H1 (cell line): ENCODE results near the gene GNAQ. TPM values are rescaled to one million over a fixed set of nuclear protein-coding genes. Genes with fewer than 3 reads are reported as not detected.

ENCODE experiments used
- CTCF ChIA-PET: fragments of 300-600 bp; sonication (Branson Sonifier 250); formaldehyde crosslinking; loops from one replicate; lab custom pipeline; 2021; ENCODE audit not compliant: partially characterized antibody; lab: Charles Lee
- POLR2A ChIA-PET: fragments of 300-600 bp; sonication (Branson Sonifier 250); formaldehyde crosslinking; loops from one replicate; lab custom pipeline; 2021; ENCODE audit warnings: inconsistent platforms; ENCODE audit not compliant: partially characterized antibody; lab: Charles Lee
- DNase-seq, 2 experiments: peaks; one replicate each; pipeline versions ENCODE4 v3.0.0 to v3.0.0-alpha.2; 2010 to 2022; ENCODE audit warnings: low spot score in 2 of 2, low read depth in 1 of 2, mixed read lengths in 1 of 2
- FAIRE-seq: peaks from 2 replicates; lab custom pipeline; 2011; peaks lifted over from hg19 to GRCh38; lab: Jason Lieb, UNC
- H2AFZ ChIP-seq: 2 replicates; pipeline ENCODE4 v1.8.1; 2012; ENCODE audit warnings: low read length, inconsistent platforms
- H2AK5ac ChIP-seq: 2 replicates; pipeline ENCODE4 v1.6.1; 2013; ENCODE audit warnings: low read depth, low read length
- H2BK120ac ChIP-seq: replicated peaks from 2 replicates; pipeline ENCODE3; 2013; ENCODE audit warnings: low read depth, low read length, inconsistent platforms
- H2BK12ac ChIP-seq: 2 replicates; pipeline ENCODE4 v1.6.1; 2013; ENCODE audit warnings: low read depth, low read length
- H2BK15ac ChIP-seq: 2 replicates; pipeline ENCODE4 v1.6.1; 2013; ENCODE audit warnings: low read length
- H2BK20ac ChIP-seq: 2 replicates; pipeline ENCODE4 v1.6.1; 2013; ENCODE audit warnings: low read length
- H2BK5ac ChIP-seq: 2 replicates; pipeline ENCODE4 v1.6.1; 2013; ENCODE audit warnings: low read depth, low read length
- H3K14ac ChIP-seq: 2 replicates; pipeline ENCODE4 v1.6.1; 2013; ENCODE audit warnings: inconsistent platforms; ENCODE audit not compliant: insufficient read length
- H3K18ac ChIP-seq: 2 replicates; pipeline ENCODE4 v1.6.1; 2013; ENCODE audit warnings: low read length; ENCODE audit errors: extremely low read depth
- H3K23ac ChIP-seq: 2 replicates; pipeline ENCODE4 v1.6.1; 2013; ENCODE audit warnings: inconsistent platforms; ENCODE audit not compliant: insufficient read length
- H3K23me2 ChIP-seq: 2 replicates; pipeline ENCODE4 v1.6.1; 2013; ENCODE audit warnings: low read depth, low read length
- H3K27ac ChIP-seq: 2 replicates; pipeline ENCODE4 v1.6.1; 2011; ENCODE audit warnings: low read depth, low read length, inconsistent platforms
- H3K27me3 ChIP-seq, 4 experiments: replicated peaks in 1 of 4; 1 replicate in 1 of 4; 2 replicates in 3 of 4; pipeline versions ENCODE4 v1.6.1 to v1.8.1; 2011 to 2013; ENCODE audit warnings: low read length in 3 of 4, mild to moderate bottlenecking in 3 of 4, inconsistent platforms in 2 of 4, mixed read lengths in 2 of 4, moderate library complexity in 1 of 4; ENCODE audit not compliant: control insufficient read depth in 3 of 4, insufficient read depth in 3 of 4; ENCODE audit errors: extremely low read depth in 1 of 4
- H3K36me3 ChIP-seq, 4 experiments: 2 replicates each; pipeline versions ENCODE4 v1.6.1 to v1.8.1; 2011 to 2013; ENCODE audit warnings: mild to moderate bottlenecking in 4 of 4, low read length in 3 of 4, moderate library complexity in 2 of 4, control low read depth in 1 of 4, inconsistent platforms in 1 of 4; ENCODE audit not compliant: insufficient read depth in 4 of 4, control insufficient read depth in 2 of 4
- H3K4ac ChIP-seq: replicated peaks from 2 replicates; pipeline ENCODE3; 2013; ENCODE audit warnings: low read length, low read depth, mixed read lengths, inconsistent platforms; ENCODE audit not compliant: insufficient read length
- H3K4me1 ChIP-seq, 4 experiments: replicated peaks in 1 of 4; 1 replicate in 1 of 4; 2 replicates in 3 of 4; pipeline versions ENCODE4 v1.6.1 to v1.8.1; 2011 to 2013; ENCODE audit warnings: low read length in 3 of 4, inconsistent platforms in 2 of 4, mixed read lengths in 1 of 4; ENCODE audit not compliant: insufficient read depth in 4 of 4, control insufficient read depth in 3 of 4
- H3K4me2 ChIP-seq, 2 experiments: 2 replicates each; pipeline versions ENCODE4 v1.6.1 to v1.8.1; 2011 to 2013; ENCODE audit warnings: low read depth in 2 of 2, low read length in 2 of 2, control low read depth in 1 of 2, inconsistent platforms in 1 of 2, mild to moderate bottlenecking in 1 of 2; ENCODE audit not compliant: insufficient read depth in 1 of 2
- H3K4me3 ChIP-seq, 4 experiments: fragments of 200-600, 300-600 bp in 1 of 4; sonication (generic), shearing (Covaris generic), sonication (Bioruptor Twin) in 1 of 4; 2 replicates each; pipeline versions ENCODE4 v1.5.1 to v1.8.1; 2011 to 2016; ENCODE audit warnings: low read length in 4 of 4, low read depth in 3 of 4, control low read depth in 2 of 4, inconsistent platforms in 2 of 4, mild to moderate bottlenecking in 2 of 4, mixed read lengths in 1 of 4, moderate library complexity in 1 of 4; ENCODE audit not compliant: insufficient read depth in 2 of 4; ENCODE audit errors: extremely low read depth in 1 of 4
- H3K56ac ChIP-seq: replicated peaks from 2 replicates; pipeline ENCODE3; 2013; ENCODE audit warnings: low read depth, mild to moderate bottlenecking, mixed read lengths, low read length, inconsistent platforms; ENCODE audit not compliant: insufficient read length
- H3K79me1 ChIP-seq: 2 replicates; pipeline ENCODE4 v1.6.1; 2013; ENCODE audit warnings: low read depth, low read length, control low read depth
- H3K79me2 ChIP-seq, 2 experiments: 2 replicates each; pipeline versions ENCODE4 v1.6.1 to v1.8.1; 2012 to 2013; ENCODE audit warnings: low read length in 2 of 2, mild to moderate bottlenecking in 2 of 2, inconsistent platforms in 1 of 2; ENCODE audit not compliant: insufficient read depth in 2 of 2, control insufficient read depth in 1 of 2
- H3K9ac ChIP-seq, 4 experiments: replicated peaks in 1 of 4; 1 replicate in 1 of 4; 2 replicates in 3 of 4; pipeline versions ENCODE4 v1.6.1 to v1.8.1; 2011 to 2013; ENCODE audit warnings: low read depth in 3 of 4, low read length in 3 of 4, control low read depth in 2 of 4, mild to moderate bottlenecking in 2 of 4, moderate library complexity in 2 of 4, inconsistent platforms in 1 of 4; ENCODE audit errors: extremely low read depth in 1 of 4
- H3K9me3 ChIP-seq, 2 experiments: 2 replicates each; pipeline versions ENCODE4 v1.6.1 to v1.8.1; 2012 to 2013; ENCODE audit warnings: mild to moderate bottlenecking in 2 of 2, moderate library complexity in 2 of 2, control low read depth in 1 of 2, inconsistent platforms in 1 of 2, low read depth in 1 of 2, low read length in 1 of 2, mixed read lengths in 1 of 2; ENCODE audit not compliant: insufficient read depth in 2 of 2
- H4K20me1 ChIP-seq, 2 experiments: replicated peaks in 1 of 2; 2 replicates each; pipeline versions ENCODE3 to v1.8.1; 2011 to 2013; ENCODE audit warnings: inconsistent platforms in 2 of 2, low read length in 2 of 2, mild to moderate bottlenecking in 1 of 2; ENCODE audit not compliant: insufficient read depth in 2 of 2, control insufficient read depth in 1 of 2
- H4K5ac ChIP-seq: 2 replicates; pipeline ENCODE4 v1.6.1; 2013; ENCODE audit warnings: low read length, low read depth, mixed read lengths, inconsistent platforms; ENCODE audit not compliant: insufficient read length
- H4K8ac ChIP-seq: 2 replicates; pipeline ENCODE4 v1.8.0; 2013; ENCODE audit warnings: mild to moderate bottlenecking, moderate library complexity, low read length, inconsistent platforms; ENCODE audit not compliant: insufficient read depth; ENCODE audit errors: extremely low read depth
- H4K91ac ChIP-seq: replicated peaks from 2 replicates; pipeline ENCODE3; 2013; ENCODE audit warnings: low read length, mixed read lengths, inconsistent platforms; ENCODE audit not compliant: insufficient read length
- CHD2 ChIP-seq: IDR thresholded peaks from 2 replicates; pipeline ENCODE4 v1.6.1; 2012; ENCODE audit warnings: low read length, improper control_type of control experiment
- EZH2 ChIP-seq: fragments of 200-600 bp; sonication (generic); IDR thresholded peaks from 2 replicates; pipeline ENCODE4 v1.7.1; 2012; ENCODE audit warnings: low read depth, mild to moderate bottlenecking, moderate library complexity, low read length, inconsistent platforms; ENCODE audit not compliant: severe bottlenecking
- PHF8 ChIP-seq: fragments of 200-600 bp; sonication (generic); conservative IDR thresholded peaks from 2 replicates; pipeline ENCODE4 v1.7.1; 2012; ENCODE audit warnings: low read depth, mild to moderate bottlenecking, inconsistent platforms, low read length, moderate library complexity
- SP1 ChIP-seq: IDR thresholded peaks from 2 replicates; pipeline ENCODE4 v1.6.1; 2011; ENCODE audit warnings: low read depth, low read length
- TBP ChIP-seq: IDR thresholded peaks from 2 replicates; pipeline ENCODE4 v1.6.1; 2011; ENCODE audit warnings: low read depth, low read length, improper control_type of control experiment
- WGBS, 2 experiments: shearing (Covaris generic) in 1 of 2; methylation state at CpG; one replicate each; pipeline versions ENCODE4 v1.1.6 to v1.1.7; 2013 to 2015; ENCODE audit warnings: low lambda C conversion rate in 2 of 2, mixed read lengths in 2 of 2, inconsistent platforms in 1 of 2, low coverage in 1 of 2, missing lambda C conversion rate in 1 of 2; ENCODE audit not compliant: insufficient replicate concordance in 2 of 2, insufficient coverage in 1 of 2, insufficient read length in 1 of 2; ENCODE audit errors: extremely low coverage in 1 of 2, missing lambda C conversion rate in 1 of 2; 5-methylcytosine and 5-hydroxymethylcytosine counted together
- polyA plus RNA-seq, 7 experiments: library from polyadenylated mRNA; depleted of rRNA in 3 of 7; stranded (reverse) in 5 of 7; unstranded in 2 of 7; fragments of >200 nt in 5 of 7; fragments of 200-250 nt in 2 of 7; gene quantifications; 1 replicate in 5 of 7; 2 replicates in 1 of 7; 4 replicates in 1 of 7; pipeline versions ENCODE4 v1.2.1 to v1.2.3, GENCODE V29; 2011 to 2013; ENCODE audit warnings: missing spikeins in 2 of 7, mixed read lengths in 2 of 7
- total RNA-seq: library from RNA; stranded (reverse); fragmentation: NEBNext Ultra II Directional; extraction: Animal tissue kit (Norgen Biotek cat#: 25700); gene quantifications from 2 replicates; pipeline ENCODE4 v1.2.1, GENCODE V29; 2021
- TF ChIP-seq, protein P1 (sequence below): IDR thresholded peaks from 2 replicates; pipeline ENCODE4 v1.6.1; 2011; ENCODE audit warnings: low read depth, mild to moderate bottlenecking, low read length; ENCODE audit not compliant: insufficient read depth

Gene GNAQ
- total and polyA plus RNA-seq, 2 of the 8 experiments (the other 6 are each of a cell fraction or from before 2014, with no cell fraction given): 22.8 to 63.8 TPM

DNA sequence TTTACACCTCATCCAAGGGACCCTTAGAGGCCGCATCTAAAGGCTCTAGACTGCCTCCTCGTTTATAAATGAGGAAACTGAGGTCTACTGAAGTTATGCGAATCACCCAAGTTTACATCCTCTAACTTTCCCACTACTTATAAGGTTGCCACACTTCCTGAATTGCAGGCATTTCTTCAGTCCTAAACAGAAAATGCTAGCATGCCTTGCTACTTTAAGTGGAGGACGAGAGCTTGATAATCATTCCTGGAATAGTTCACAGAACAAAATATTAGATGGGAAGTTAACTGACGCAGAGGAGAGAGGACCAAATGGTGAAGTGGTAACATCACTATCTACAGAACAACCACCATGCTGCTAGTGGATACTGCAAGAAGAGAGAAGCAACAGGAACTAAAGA lies 85.8 kb downstream of the GNAQ start:
- Histone ChIP-seq H3K9me3 (no peaks in the 10 kb centered on the region), H3K4me2 (no peak overlapping the region), H2AK5ac (no peak overlapping the region), H3K79me1 (peaks cover 9% of the 10 kb centered on the region), H3K9ac (no peak overlapping the region), H3K79me2 (peaks cover 0 to 57% of the 10 kb centered on the region in 2 experiments; a peak in 2 of 4 replicates), H2BK5ac (no peak overlapping the region), H4K5ac (no peak overlapping the region), H2BK120ac (no peak overlapping the region), H3K23me2 (no peaks in the 10 kb centered on the region; the same call in 1 of the 2 replicates), H2BK20ac (no peak overlapping the region), H3K36me3 (no peaks in the 10 kb centered on the region), H3K56ac (no peak overlapping the region), H3K4ac (no peak overlapping the region), H2BK12ac (no peak overlapping the region), H3K4me3 (no peak overlapping the region), H4K20me1 (peaks cover 1 to 4% of the 10 kb centered on the region in 2 experiments), H3K18ac (no peak overlapping the region), H4K91ac (no peak overlapping the region), H3K23ac (no peak overlapping the region), H3K27ac (no peak overlapping the region), H2BK15ac (no peak overlapping the region), H2AFZ (no peak overlapping the region), H4K8ac (no peak overlapping the region), H3K4me1 (peaks cover 4 to 7% (median 5%) of the 10 kb centered on the region in 4 experiments; a peak in 5 of 7 replicates), H3K27me3 (no peaks in the 10 kb centered on the region), H3K14ac (no peak overlapping the region)
- POLR2A ChIA-PET: interaction anchor here (0.6 to 2.1 kb wide), 4 partner anchors 8 to 377 kb away, joined by 3 to 6 read pairs (median 3); partner anchors contain the start of gene PSAT1
- WGBS, 2 experiments: 81% methylated on average over 5 of the region's 5 CpGs; no CpG with 5 or more reads in 1 of the 2 experiments
- no peak for FAIRE-seq
- DNase-seq: no peak
- CTCF ChIA-PET: interaction anchor here (0.7 to 2.3 kb wide), 8 partner anchors 10 to 102 kb away, joined by 3 to 12 read pairs (median 6); no protein-coding TSS in a partner anchor
- TF ChIP-seq PHF8: no peak
- TF ChIP-seq EZH2: no peak
- TF ChIP-seq CHD2: no peak
- TF ChIP-seq, protein P1, sequence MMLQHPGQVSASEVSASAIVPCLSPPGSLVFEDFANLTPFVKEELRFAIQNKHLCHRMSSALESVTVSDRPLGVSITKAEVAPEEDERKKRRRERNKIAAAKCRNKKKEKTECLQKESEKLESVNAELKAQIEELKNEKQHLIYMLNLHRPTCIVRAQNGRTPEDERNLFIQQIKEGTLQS: no peak
- TF ChIP-seq TBP: no peak
- no peak for TF ChIP-seq SP1
